GM21447 (cell line): ENCODE measurements around the gene SDC3.

Experiments used
- ATAC-seq: cut with Tn5 transposase; IDR thresholded peaks from one replicate; pipeline ENCODE4 v1.9.1; 2021; ENCODE audit not compliant: unreplicated experiment

Gene SDC3

DNA sequence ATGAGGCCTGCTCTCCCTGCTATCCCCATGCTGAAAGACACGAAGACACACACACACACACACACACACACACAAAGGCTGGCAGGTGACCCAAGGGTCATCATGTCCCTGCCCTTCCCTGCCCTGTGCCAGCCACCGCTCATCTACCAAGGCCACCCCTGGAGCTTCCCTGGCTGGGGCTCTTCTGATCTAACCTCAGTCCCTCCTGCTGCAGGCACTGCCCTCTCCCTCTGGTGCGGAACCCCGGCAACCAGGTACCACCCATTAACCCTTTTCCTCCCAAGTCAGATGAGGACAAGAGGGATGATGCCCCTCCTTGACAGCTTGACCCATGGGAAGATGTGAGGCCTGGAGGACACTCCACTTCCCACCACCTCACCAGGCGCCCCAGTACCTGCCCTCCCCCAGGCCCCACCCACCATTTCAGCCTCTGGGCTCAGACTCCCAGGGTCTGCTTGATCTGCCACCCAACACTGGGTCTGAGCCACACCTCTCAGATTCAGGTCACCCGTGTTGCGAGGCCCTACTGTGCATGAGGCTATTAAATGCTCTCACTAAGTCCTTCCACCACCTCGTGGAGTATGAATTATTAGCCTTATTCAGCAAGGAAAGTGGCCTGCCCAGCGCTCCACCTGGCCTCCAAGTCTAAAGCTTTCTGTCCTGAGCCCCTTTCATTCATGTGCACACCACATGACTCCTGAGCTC lies 2.5 kb downstream of the SDC3 start:
- ATAC-seq: no peak

GRCh38 chr1:30905403-30905802 lies 3.2 kb downstream of the SDC3 start:
- no peak for ATAC-seq

DNA sequence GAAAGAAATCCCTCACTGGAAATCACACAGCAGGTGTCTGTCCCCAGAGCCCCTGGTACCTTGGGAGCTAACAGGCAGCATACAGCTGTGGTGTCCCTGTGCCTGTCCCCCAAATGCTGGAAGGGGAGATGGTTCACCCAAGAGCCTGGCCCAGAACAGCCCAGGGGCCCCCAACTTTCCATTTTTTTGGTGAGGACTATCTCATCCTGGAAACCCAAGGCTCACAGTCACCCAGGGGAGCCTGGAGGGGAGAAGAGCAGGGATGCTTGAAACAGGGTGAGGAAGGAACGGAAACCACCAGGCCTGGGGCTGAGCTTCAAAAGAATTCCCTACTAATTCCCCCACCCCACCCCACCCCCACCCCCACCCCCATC lies 3.6 kb downstream of the SDC3 start:
- no peak for ATAC-seq

GRCh38 chr1:30904191-30904961 lies 4.2 kb downstream of the SDC3 start:
- ATAC-seq: no peak

DNA sequence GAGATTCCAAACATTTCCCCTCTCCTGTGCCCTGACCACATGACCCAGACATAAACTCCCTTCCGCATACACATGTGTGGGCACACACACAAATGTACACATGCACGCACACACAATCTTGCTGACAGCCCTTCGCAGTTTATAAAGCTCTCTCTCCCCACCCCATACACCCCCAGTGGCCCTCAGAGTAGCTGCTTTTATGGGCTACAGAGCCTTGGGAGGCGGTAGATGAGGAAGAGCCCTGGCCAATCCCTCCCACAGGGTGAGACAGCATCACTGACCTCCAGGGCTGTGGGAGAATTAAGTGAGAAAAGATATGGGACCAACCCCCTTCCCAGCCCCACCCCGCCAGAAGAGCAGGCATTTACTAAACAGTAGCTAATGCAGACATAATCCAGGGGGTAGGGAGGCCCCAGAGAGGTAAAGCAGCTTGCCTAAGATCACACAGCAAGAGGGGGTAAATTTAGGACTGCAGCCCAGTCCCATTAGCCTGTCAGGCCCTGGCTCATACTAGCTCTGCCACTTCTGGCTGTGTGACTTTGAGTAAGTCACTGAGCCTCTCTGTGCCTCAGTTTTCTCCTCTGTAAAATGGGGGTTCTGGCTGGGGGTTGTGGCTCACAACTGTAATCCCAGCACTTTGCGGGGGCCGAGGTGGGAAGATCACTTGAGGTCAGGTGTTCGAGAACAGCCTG lies 5.1 kb downstream of the SDC3 start:
- ATAC-seq: no peak

- no peak for ATAC-seq
Measured at GRCh38 chr1:30902593-30903290, 5.8 kb downstream of the SDC3 start.

GRCh38 chr1:30901798-30902581 lies 6.6 kb downstream of the SDC3 start:
- ATAC-seq: no peak

DNA sequence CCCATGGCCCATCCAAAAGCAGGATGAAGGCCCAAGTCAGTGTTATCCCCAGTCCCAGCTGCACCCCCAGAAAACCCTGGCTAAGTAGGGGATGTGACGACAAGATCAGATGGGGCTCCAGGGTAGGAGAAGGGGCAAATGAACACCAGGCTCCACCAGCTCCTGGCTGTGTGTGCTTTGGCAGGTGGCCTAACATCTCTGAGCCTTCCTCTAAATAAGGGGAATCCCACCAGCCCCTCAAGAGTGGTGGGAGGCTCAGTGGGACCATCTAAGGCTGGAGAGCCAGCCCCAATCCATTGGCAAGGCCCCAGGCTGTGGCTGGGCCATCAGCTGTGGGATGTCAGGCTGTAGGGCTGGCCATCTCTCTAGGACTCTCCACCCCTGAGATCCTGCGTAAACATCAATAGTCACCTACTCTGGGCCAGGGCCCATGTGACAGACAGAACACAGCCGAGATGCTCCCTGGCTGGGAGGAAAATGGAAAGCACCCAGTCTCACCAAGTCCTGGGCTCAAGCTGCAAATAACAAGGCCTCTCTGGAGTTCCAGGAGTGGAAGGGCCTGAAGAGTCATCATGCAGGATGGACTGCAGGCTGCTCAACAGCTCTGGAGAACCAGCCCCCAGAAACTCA lies 7.5 kb downstream of the SDC3 start:
- no peak for ATAC-seq

DNA sequence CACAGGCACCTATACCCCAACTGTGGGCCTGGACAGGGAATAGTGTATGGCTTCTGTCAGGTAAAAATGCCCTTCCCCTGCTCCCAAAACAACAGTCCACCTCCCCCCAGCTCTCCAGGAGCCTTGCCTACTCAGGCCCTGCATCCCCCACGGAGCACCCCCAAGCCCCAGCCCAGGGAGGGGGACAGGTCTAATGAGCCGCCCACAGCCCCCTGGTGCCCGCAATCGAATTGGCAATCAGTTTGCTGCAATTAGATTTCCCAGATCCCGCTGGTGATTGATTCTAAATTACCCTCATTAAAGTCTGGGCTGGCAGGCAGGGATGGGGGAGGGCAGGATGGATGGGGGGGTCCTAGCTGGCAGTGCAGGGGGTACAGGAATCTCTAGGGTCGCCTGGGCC lies 8.1 kb downstream of the SDC3 start:
- ATAC-seq: no peak

- no peak for ATAC-seq
Measured at GRCh38 chr1:30899577-30900389, 8.8 kb downstream of the SDC3 start.

DNA sequence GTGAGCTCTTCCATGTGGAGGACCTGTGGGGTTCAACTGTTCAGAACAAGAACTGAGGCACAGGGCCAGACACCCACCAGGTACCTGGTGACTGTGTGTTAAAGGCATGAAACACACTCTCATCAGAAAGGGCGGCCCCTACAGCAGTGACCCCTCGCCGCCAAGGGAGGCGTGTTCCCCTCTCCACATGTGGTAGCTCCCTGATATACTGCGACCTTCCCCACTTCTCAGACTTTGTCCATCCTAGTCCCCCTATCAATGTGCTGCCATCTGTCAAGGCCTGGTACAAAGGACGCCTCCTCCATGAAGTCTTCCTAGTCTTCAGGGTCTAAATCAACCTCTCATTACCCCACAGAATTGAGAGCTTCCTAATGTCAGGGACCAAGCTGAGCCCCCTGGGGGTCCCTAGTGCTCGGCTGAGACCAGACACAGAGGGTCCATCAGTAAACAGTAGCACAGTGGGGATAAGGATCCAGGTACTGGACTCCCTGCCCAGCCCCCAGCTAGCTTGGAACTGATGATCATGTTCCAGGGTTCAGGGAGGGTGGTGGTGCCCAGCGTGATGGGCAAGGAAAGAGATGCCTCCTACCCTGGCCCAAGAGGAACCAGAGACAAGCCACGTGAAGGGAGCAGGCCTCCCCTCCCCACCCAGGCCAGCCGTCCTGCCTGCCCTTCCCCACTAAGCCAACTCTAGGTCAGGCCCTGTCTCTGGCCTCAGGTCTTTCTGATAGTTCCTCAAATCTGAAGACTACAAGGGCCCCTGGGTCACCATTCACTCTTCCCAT lies 10.3 kb downstream of the SDC3 start:
- no peak for ATAC-seq

DNA sequence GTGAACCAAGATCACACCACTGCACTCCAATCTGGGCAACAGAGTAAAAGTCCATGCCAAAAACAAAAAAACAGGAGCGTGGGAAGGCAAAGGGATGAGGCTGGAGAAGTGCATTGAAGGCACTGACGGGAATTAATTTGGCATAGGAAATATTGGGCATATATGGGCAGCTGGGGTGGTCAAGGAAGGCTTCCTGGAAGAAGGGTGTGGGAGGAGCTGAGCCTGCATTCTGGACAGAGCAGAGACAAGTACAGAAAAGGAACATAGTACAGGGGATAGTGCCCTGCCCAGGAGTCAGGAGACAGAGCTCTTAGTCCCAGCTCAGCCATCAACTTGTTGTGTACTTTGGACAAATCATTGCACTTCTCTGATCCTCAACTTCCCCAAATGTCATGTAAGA lies 11.7 kb downstream of the SDC3 start:
- no peak for ATAC-seq

DNA sequence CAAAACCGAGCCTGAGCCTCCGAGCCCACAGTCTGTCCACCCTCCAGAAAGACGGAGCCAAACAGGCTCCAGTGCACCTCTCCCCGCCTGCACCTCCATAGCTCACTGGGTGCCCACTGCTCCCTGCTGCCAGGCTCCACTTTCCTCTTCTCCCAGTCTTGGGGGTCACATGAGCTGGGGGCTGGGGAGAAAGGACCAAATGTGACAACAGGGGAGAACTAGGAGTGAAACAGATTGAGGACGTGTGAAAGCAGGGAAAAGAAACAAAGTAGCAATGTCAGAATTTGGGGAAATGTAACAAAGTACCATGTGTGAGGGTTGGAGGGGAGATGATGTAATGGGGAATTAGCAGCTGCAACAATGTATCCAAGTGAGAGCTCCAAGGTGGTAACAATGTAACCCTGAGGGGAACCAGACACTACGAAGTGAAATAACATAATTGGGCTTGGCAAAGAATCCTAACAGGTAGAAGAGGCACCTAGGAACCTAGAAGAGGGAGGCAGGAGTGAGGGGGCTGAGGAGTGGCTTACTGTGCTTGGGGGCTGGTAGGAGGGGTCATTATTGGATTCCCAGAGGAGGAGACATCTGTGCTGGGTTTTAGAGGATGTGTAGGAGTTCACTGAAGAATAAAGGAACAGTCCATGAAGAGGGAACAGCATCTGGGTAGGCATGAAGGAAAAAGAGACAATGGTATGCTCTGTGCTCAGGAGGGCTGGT lies 12.5 kb downstream of the SDC3 start:
- ATAC-seq: no peak

- ATAC-seq: no peak
Measured at GRCh38 chr1:30895382-30895943, 13.1 kb downstream of the SDC3 start.

- ATAC-seq: no peak
Measured at GRCh38 chr1:30894508-30894973, 14.0 kb downstream of the SDC3 start.

DNA sequence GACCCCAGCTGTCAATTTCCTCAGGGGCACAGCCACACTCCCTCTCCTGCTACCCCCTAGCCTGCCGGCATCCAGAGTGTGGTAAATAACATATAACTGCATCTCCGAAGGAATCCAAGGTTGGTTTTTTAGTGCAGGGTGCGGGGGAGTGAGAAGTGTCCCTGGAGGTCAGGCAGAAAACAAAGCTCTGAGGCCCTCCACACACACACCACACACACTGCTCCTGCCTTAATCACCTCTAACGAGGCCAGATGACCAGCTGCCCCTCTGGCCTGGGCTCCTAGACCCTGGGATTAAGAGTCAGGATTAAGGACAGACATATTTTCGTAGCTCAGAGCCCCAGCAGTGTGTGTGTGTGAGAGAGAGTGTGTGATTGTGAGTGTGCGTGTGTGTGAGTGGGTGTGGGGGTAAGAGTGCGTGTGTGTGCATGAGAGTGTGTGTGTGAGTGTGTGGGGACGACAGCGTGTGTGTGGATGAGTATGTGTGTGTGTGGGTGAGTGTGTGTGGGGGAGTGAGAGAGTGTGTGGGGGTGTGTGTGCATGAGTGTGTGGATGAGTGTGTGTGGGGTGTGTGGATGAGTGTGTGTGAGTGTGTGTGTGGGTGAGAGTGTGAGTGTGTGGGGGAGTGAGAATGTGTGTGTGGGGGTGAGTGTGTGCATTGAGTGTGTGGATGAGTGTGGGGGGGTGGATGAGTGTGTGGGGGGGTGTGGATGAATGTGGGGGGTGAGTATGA lies 14.6 kb downstream of the SDC3 start:
- no peak for ATAC-seq

GRCh38 chr1:30892671-30893073 lies 15.9 kb downstream of the SDC3 start:
- no peak for ATAC-seq
